Endodermal cell (in vitro differentiated cells): ENCODE measurements around the gene RREB1. TPM values are rescaled to one million over a fixed set of nuclear protein-coding genes. Genes with fewer than 3 reads are reported as not detected.

Experiments
- DNase-seq: peaks from one replicate; pipeline ENCODE4 v3.0.0-alpha.2; 2017
- H3K27ac ChIP-seq: 2 replicates; pipeline ENCODE4 v1.5.1; 2013; ENCODE audit warnings: mild to moderate bottlenecking, low read depth, low read length, moderate library complexity
- H3K27me3 ChIP-seq: 2 replicates; pipeline ENCODE4 v1.6.1; 2013; ENCODE audit warnings: mild to moderate bottlenecking, low read length, moderate library complexity; ENCODE audit not compliant: insufficient read depth, control insufficient read depth, poor library complexity, severe bottlenecking
- H3K36me3 ChIP-seq: 2 replicates; pipeline ENCODE4 v1.7.0; 2013; ENCODE audit warnings: mild to moderate bottlenecking, low read length, moderate library complexity; ENCODE audit not compliant: control insufficient read depth, insufficient read depth
- H3K4me1 ChIP-seq: one replicate; pipeline ENCODE4 v1.7.0; 2013; ENCODE audit warnings: low read length; ENCODE audit not compliant: control insufficient read depth, insufficient read depth
- H3K4me3 ChIP-seq: 2 replicates; pipeline ENCODE4 v1.5.1; 2013; ENCODE audit warnings: mild to moderate bottlenecking, low read length, moderate library complexity
- H3K9ac ChIP-seq: 2 replicates; pipeline ENCODE4 v1.6.1; 2013; ENCODE audit warnings: mild to moderate bottlenecking, low read length, moderate library complexity; ENCODE audit not compliant: poor library complexity, severe bottlenecking; ENCODE audit errors: extremely low read depth
- H3K9me3 ChIP-seq: 2 replicates; pipeline ENCODE4 v1.6.1; 2013; ENCODE audit warnings: mild to moderate bottlenecking, low read length, moderate library complexity; ENCODE audit not compliant: control insufficient read depth
- H3K27ac Mint-ChIP-seq: 2 replicates; pipeline ENCODE4 v1.8.0; 2020; ENCODE audit warnings: mixed read lengths
- H3K27me3 Mint-ChIP-seq: 2 replicates; pipeline ENCODE4 v1.8.0; 2021; ENCODE audit warnings: mild to moderate bottlenecking, mixed read lengths; ENCODE audit not compliant: insufficient read depth
- H3K36me3 Mint-ChIP-seq: 2 replicates; pipeline ENCODE4 v1.8.0; 2020; ENCODE audit warnings: low read depth, mixed read lengths
- H3K4me1 Mint-ChIP-seq: 2 replicates; pipeline ENCODE4 v1.8.0; 2020; ENCODE audit warnings: mixed read lengths
- H3K4me3 Mint-ChIP-seq: 2 replicates; pipeline ENCODE4 v1.8.0; 2020; ENCODE audit warnings: mild to moderate bottlenecking, moderate library complexity, mixed read lengths
- H3K9me3 Mint-ChIP-seq: 2 replicates; pipeline ENCODE4 v1.8.0; 2020; ENCODE audit warnings: mild to moderate bottlenecking, mixed read lengths
- WGBS, 2 experiments: methylation state at CpG; one replicate each; pipeline versions ENCODE4 v1.1.5 to v1.1.7; 2013; ENCODE audit warnings: missing lambda C conversion rate in 2 of 2, mixed read lengths in 1 of 2; ENCODE audit not compliant: insufficient coverage in 1 of 2, insufficient read length in 1 of 2; 5-methylcytosine and 5-hydroxymethylcytosine counted together
- total RNA-seq, 2 donors: library from RNA; stranded (reverse); fragmentation: NEBNext Ultra II Directional in 1 of 2; extraction: Animal tissue kit (Norgen Biotek cat#: 25700) in 1 of 2; gene quantifications; 2 replicates in 1 of 2; 3 replicates in 1 of 2; pipeline ENCODE4 v1.2.1, GENCODE V29; 2021
- TF ChIP-seq, protein P1 (sequence below): fragments of 200-600 bp; sonication (generic); conservative IDR thresholded peaks from 2 replicates; pipeline ENCODE4 v1.5.0; 2021; ENCODE audit warnings: antibody characterized with exemption, mild to moderate bottlenecking

RREB1 gene
- total RNA-seq, 2 donors from 2014 or later: 51.2 to 64.3 TPM

DNA sequence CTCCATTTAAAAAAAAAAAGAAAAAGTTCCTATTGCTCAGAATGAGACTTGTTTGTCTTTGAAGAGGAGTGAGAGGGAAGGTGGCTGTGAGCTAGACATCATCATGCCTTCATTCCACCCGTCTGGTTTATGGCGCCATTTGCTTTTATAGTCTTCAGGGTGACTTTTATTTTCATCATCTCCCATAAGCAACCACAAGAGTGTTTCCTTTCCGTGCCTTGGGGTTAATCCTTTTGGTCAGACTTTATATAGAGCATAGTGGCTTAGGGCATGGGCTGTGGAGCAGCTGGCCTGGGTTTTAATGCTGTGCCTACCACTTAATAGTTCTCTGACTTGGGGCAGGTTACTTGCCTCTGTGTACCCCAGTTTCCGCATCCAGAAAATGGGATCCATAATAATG lies 77.8 kb downstream of the RREB1 start:
- peaks cover 75% of the 10 kb centered on the region for H3K36me3 Mint-ChIP-seq
- no peaks in the 10 kb centered on the region for H3K9me3 Mint-ChIP-seq
- Histone ChIP-seq H3K9ac (no peak overlapping the region), H3K36me3 (peaks cover 80% of the 10 kb centered on the region), H3K4me1 (peaks cover 15% of the 10 kb centered on the region), H3K4me3 (no peak overlapping the region), H3K9me3 (no peaks in the 10 kb centered on the region), H3K27me3 (no peaks in the 10 kb centered on the region), H3K27ac (no peak overlapping the region)
- TF ChIP-seq, protein P1, sequence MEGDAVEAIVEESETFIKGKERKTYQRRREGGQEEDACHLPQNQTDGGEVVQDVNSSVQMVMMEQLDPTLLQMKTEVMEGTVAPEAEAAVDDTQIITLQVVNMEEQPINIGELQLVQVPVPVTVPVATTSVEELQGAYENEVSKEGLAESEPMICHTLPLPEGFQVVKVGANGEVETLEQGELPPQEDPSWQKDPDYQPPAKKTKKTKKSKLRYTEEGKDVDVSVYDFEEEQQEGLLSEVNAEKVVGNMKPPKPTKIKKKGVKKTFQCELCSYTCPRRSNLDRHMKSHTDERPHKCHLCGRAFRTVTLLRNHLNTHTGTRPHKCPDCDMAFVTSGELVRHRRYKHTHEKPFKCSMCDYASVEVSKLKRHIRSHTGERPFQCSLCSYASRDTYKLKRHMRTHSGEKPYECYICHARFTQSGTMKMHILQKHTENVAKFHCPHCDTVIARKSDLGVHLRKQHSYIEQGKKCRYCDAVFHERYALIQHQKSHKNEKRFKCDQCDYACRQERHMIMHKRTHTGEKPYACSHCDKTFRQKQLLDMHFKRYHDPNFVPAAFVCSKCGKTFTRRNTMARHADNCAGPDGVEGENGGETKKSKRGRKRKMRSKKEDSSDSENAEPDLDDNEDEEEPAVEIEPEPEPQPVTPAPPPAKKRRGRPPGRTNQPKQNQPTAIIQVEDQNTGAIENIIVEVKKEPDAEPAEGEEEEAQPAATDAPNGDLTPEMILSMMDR: no peak
- H3K27ac Mint-ChIP-seq: no peak overlapping the region
- WGBS, 2 experiments: 90 to 95% methylated on average over 2 to 4 of the region's 4 CpGs
- H3K27me3 Mint-ChIP-seq: no peaks in the 10 kb centered on the region
- H3K4me1 Mint-ChIP-seq: peaks cover 25% of the 10 kb centered on the region
- H3K4me3 Mint-ChIP-seq: no peak overlapping the region
- DNase-seq: no peak

DNA sequence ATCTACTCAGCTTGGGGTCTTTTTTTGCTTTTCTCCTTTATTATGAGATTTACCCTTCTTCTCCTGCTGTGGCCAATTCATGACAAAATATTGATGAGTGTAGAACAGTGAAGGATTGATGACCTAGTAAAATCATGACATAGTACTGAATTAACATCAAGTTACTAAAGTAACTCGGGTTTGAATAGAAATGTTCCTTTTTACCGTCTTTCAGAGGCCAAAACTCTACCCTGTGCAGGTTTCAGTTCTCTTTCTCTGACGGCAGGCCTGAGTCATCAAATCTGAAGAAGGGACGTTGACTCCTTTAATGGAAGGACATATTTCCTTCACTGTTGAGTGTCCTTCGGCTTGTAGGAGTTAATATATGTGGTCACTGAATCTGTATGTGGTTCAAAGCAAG lies 80.7 kb downstream of the RREB1 start:
- Histone ChIP-seq H3K4me1 (peaks cover 5% of the 10 kb centered on the region), H3K36me3 (peaks cover 85% of the 10 kb centered on the region), H3K27me3 (no peaks in the 10 kb centered on the region), H3K4me3 (no peak overlapping the region), H3K9ac (no peak overlapping the region), H3K9me3 (no peaks in the 10 kb centered on the region), H3K27ac (no peak overlapping the region)
- Mint-ChIP-seq H3K27me3 (no peaks in the 10 kb centered on the region), H3K4me1 (peaks cover 9% of the 10 kb centered on the region), H3K27ac (no peak overlapping the region), H3K36me3 (peaks cover 81% of the 10 kb centered on the region), H3K4me3 (no peak overlapping the region), H3K9me3 (no peaks in the 10 kb centered on the region)
- WGBS, 2 experiments: 94 to 98% methylated on average over 5 of the region's 5 CpGs
- TF ChIP-seq, protein P1: no peak
- no peak for DNase-seq

DNA sequence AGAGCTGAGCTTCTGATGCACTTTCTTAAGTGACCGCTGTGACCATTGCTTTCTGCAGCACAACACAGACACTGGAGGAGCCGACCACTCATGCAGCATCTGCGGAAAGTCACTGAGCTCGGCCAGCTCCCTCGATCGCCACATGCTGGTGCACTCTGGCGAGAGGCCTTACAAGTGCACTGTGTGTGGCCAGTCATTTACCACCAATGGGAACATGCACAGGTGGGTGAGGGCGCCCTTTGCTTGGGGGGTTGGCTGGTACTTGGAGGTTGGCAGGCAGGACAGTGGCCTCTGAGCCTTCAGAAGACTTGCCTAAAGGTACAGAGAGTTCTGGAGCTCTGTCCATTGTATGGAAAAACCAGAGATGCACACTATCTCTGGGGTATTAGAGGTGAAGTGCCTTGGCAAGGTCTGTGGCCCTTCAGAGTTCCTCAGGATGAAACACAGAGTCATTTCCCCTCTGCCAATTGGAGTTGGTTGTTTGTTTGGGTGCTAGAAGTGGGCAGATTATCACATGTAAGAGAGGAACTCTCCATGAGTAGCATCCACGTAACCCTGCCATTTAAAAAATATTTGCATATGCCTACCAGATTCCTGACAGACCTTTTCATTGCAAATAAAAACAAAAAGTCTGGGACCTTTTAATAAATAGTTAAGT lies 81.5 kb downstream of the RREB1 start:
- Histone ChIP-seq H3K9me3 (no peaks in the 10 kb centered on the region), H3K4me3 (no peak overlapping the region), H3K9ac (no peak overlapping the region), H3K27ac (no peak overlapping the region), H3K27me3 (no peaks in the 10 kb centered on the region), H3K4me1 (peaks cover 3% of the 10 kb centered on the region), H3K36me3 (peaks cover 91% of the 10 kb centered on the region)
- Mint-ChIP-seq H3K27me3 (no peaks in the 10 kb centered on the region), H3K27ac (no peak overlapping the region), H3K4me1 (peaks cover 4% of the 10 kb centered on the region), H3K36me3 (peaks cover 76% of the 10 kb centered on the region), H3K9me3 (no peaks in the 10 kb centered on the region), H3K4me3 (no peak overlapping the region)
- TF ChIP-seq, protein P1: no peak
- DNase-seq: no peak
- WGBS, 2 experiments: 93% methylated on average over 6 to 9 of the region's 9 CpGs
